H1 (cell line): Measurements from ENCODE around the gene STIM1. TPM values are rescaled to one million over a fixed set of nuclear protein-coding genes. Genes with fewer than 3 reads are reported as not detected.
A peak's percentile ranks its signal among the peaks of the same experiment; 100 is the strongest.

Experiments
- CTCF ChIA-PET: fragments of 300-600 bp; sonication (Branson Sonifier 250); formaldehyde crosslinking; loops from one replicate; lab custom pipeline; 2021; ENCODE audit not compliant: partially characterized antibody; lab: Charles Lee
- POLR2A ChIA-PET: fragments of 300-600 bp; sonication (Branson Sonifier 250); formaldehyde crosslinking; loops from one replicate; lab custom pipeline; 2021; ENCODE audit warnings: inconsistent platforms; ENCODE audit not compliant: partially characterized antibody; lab: Charles Lee
- DNase-seq, 2 experiments: peaks; one replicate each; pipeline versions ENCODE4 v3.0.0 to v3.0.0-alpha.2; 2010 to 2022; ENCODE audit warnings: low spot score in 2 of 2, low read depth in 1 of 2, mixed read lengths in 1 of 2
- FAIRE-seq: peaks from 2 replicates; lab custom pipeline; 2011; peaks lifted over from hg19 to GRCh38; lab: Jason Lieb, UNC
- H2AFZ ChIP-seq: 2 replicates; pipeline ENCODE4 v1.8.1; 2012; ENCODE audit warnings: low read length, inconsistent platforms
- H2AK5ac ChIP-seq: 2 replicates; pipeline ENCODE4 v1.6.1; 2013; ENCODE audit warnings: low read depth, low read length
- H2BK120ac ChIP-seq: replicated peaks from 2 replicates; pipeline ENCODE3; 2013; ENCODE audit warnings: low read depth, low read length, inconsistent platforms
- H2BK12ac ChIP-seq: 2 replicates; pipeline ENCODE4 v1.6.1; 2013; ENCODE audit warnings: low read depth, low read length
- H2BK15ac ChIP-seq: 2 replicates; pipeline ENCODE4 v1.6.1; 2013; ENCODE audit warnings: low read length
- H2BK20ac ChIP-seq: 2 replicates; pipeline ENCODE4 v1.6.1; 2013; ENCODE audit warnings: low read length
- H2BK5ac ChIP-seq: 2 replicates; pipeline ENCODE4 v1.6.1; 2013; ENCODE audit warnings: low read depth, low read length
- H3K14ac ChIP-seq: 2 replicates; pipeline ENCODE4 v1.6.1; 2013; ENCODE audit warnings: inconsistent platforms; ENCODE audit not compliant: insufficient read length
- H3K18ac ChIP-seq: 2 replicates; pipeline ENCODE4 v1.6.1; 2013; ENCODE audit warnings: low read length; ENCODE audit errors: extremely low read depth
- H3K23ac ChIP-seq: 2 replicates; pipeline ENCODE4 v1.6.1; 2013; ENCODE audit warnings: inconsistent platforms; ENCODE audit not compliant: insufficient read length
- H3K23me2 ChIP-seq: 2 replicates; pipeline ENCODE4 v1.6.1; 2013; ENCODE audit warnings: low read depth, low read length
- H3K27ac ChIP-seq: 2 replicates; pipeline ENCODE4 v1.6.1; 2011; ENCODE audit warnings: low read depth, low read length, inconsistent platforms
- H3K27me3 ChIP-seq, 4 experiments: replicated peaks in 1 of 4; 1 replicate in 1 of 4; 2 replicates in 3 of 4; pipeline versions ENCODE4 v1.6.1 to v1.8.1; 2011 to 2013; ENCODE audit warnings: low read length in 3 of 4, mild to moderate bottlenecking in 3 of 4, inconsistent platforms in 2 of 4, mixed read lengths in 2 of 4, moderate library complexity in 1 of 4; ENCODE audit not compliant: control insufficient read depth in 3 of 4, insufficient read depth in 3 of 4; ENCODE audit errors: extremely low read depth in 1 of 4
- H3K36me3 ChIP-seq, 4 experiments: 2 replicates each; pipeline versions ENCODE4 v1.6.1 to v1.8.1; 2011 to 2013; ENCODE audit warnings: mild to moderate bottlenecking in 4 of 4, low read length in 3 of 4, moderate library complexity in 2 of 4, control low read depth in 1 of 4, inconsistent platforms in 1 of 4; ENCODE audit not compliant: insufficient read depth in 4 of 4, control insufficient read depth in 2 of 4
- H3K4ac ChIP-seq: replicated peaks from 2 replicates; pipeline ENCODE3; 2013; ENCODE audit warnings: low read length, low read depth, mixed read lengths, inconsistent platforms; ENCODE audit not compliant: insufficient read length
- H3K4me1 ChIP-seq, 4 experiments: replicated peaks in 1 of 4; 1 replicate in 1 of 4; 2 replicates in 3 of 4; pipeline versions ENCODE4 v1.6.1 to v1.8.1; 2011 to 2013; ENCODE audit warnings: low read length in 3 of 4, inconsistent platforms in 2 of 4, mixed read lengths in 1 of 4; ENCODE audit not compliant: insufficient read depth in 4 of 4, control insufficient read depth in 3 of 4
- H3K4me2 ChIP-seq, 2 experiments: 2 replicates each; pipeline versions ENCODE4 v1.6.1 to v1.8.1; 2011 to 2013; ENCODE audit warnings: low read depth in 2 of 2, low read length in 2 of 2, control low read depth in 1 of 2, inconsistent platforms in 1 of 2, mild to moderate bottlenecking in 1 of 2; ENCODE audit not compliant: insufficient read depth in 1 of 2
- H3K4me3 ChIP-seq, 4 experiments: fragments of 200-600, 300-600 bp in 1 of 4; sonication (generic), shearing (Covaris generic), sonication (Bioruptor Twin) in 1 of 4; 2 replicates each; pipeline versions ENCODE4 v1.5.1 to v1.8.1; 2011 to 2016; ENCODE audit warnings: low read length in 4 of 4, low read depth in 3 of 4, control low read depth in 2 of 4, inconsistent platforms in 2 of 4, mild to moderate bottlenecking in 2 of 4, mixed read lengths in 1 of 4, moderate library complexity in 1 of 4; ENCODE audit not compliant: insufficient read depth in 2 of 4; ENCODE audit errors: extremely low read depth in 1 of 4
- H3K56ac ChIP-seq: replicated peaks from 2 replicates; pipeline ENCODE3; 2013; ENCODE audit warnings: low read depth, mild to moderate bottlenecking, mixed read lengths, low read length, inconsistent platforms; ENCODE audit not compliant: insufficient read length
- H3K79me1 ChIP-seq: 2 replicates; pipeline ENCODE4 v1.6.1; 2013; ENCODE audit warnings: low read depth, low read length, control low read depth
- H3K79me2 ChIP-seq, 2 experiments: 2 replicates each; pipeline versions ENCODE4 v1.6.1 to v1.8.1; 2012 to 2013; ENCODE audit warnings: low read length in 2 of 2, mild to moderate bottlenecking in 2 of 2, inconsistent platforms in 1 of 2; ENCODE audit not compliant: insufficient read depth in 2 of 2, control insufficient read depth in 1 of 2
- H3K9ac ChIP-seq, 4 experiments: replicated peaks in 1 of 4; 1 replicate in 1 of 4; 2 replicates in 3 of 4; pipeline versions ENCODE4 v1.6.1 to v1.8.1; 2011 to 2013; ENCODE audit warnings: low read depth in 3 of 4, low read length in 3 of 4, control low read depth in 2 of 4, mild to moderate bottlenecking in 2 of 4, moderate library complexity in 2 of 4, inconsistent platforms in 1 of 4; ENCODE audit errors: extremely low read depth in 1 of 4
- H3K9me3 ChIP-seq, 2 experiments: 2 replicates each; pipeline versions ENCODE4 v1.6.1 to v1.8.1; 2012 to 2013; ENCODE audit warnings: mild to moderate bottlenecking in 2 of 2, moderate library complexity in 2 of 2, control low read depth in 1 of 2, inconsistent platforms in 1 of 2, low read depth in 1 of 2, low read length in 1 of 2, mixed read lengths in 1 of 2; ENCODE audit not compliant: insufficient read depth in 2 of 2
- H4K20me1 ChIP-seq, 2 experiments: replicated peaks in 1 of 2; 2 replicates each; pipeline versions ENCODE3 to v1.8.1; 2011 to 2013; ENCODE audit warnings: inconsistent platforms in 2 of 2, low read length in 2 of 2, mild to moderate bottlenecking in 1 of 2; ENCODE audit not compliant: insufficient read depth in 2 of 2, control insufficient read depth in 1 of 2
- H4K5ac ChIP-seq: 2 replicates; pipeline ENCODE4 v1.6.1; 2013; ENCODE audit warnings: low read length, low read depth, mixed read lengths, inconsistent platforms; ENCODE audit not compliant: insufficient read length
- H4K8ac ChIP-seq: 2 replicates; pipeline ENCODE4 v1.8.0; 2013; ENCODE audit warnings: mild to moderate bottlenecking, moderate library complexity, low read length, inconsistent platforms; ENCODE audit not compliant: insufficient read depth; ENCODE audit errors: extremely low read depth
- H4K91ac ChIP-seq: replicated peaks from 2 replicates; pipeline ENCODE3; 2013; ENCODE audit warnings: low read length, mixed read lengths, inconsistent platforms; ENCODE audit not compliant: insufficient read length
- ATF3 ChIP-seq: IDR thresholded peaks from 2 replicates; pipeline ENCODE4 v1.6.1; 2011; ENCODE audit warnings: low read depth, mild to moderate bottlenecking, low read length; ENCODE audit not compliant: insufficient read depth
- CHD2 ChIP-seq: IDR thresholded peaks from 2 replicates; pipeline ENCODE4 v1.6.1; 2012; ENCODE audit warnings: low read length, improper control_type of control experiment
- E2F6 ChIP-seq: IDR thresholded peaks from 2 replicates; pipeline ENCODE4 v1.6.1; 2012; ENCODE audit warnings: inconsistent platforms
- EGR1 ChIP-seq: IDR thresholded peaks from 2 replicates; pipeline ENCODE4 v1.6.1; 2011; ENCODE audit warnings: low read depth, low read length, borderline replicate concordance
- GTF2F1 ChIP-seq: IDR thresholded peaks from 2 replicates; pipeline ENCODE4 v1.6.1; 2012; ENCODE audit warnings: low read depth, low read length, improper control_type of control experiment, borderline replicate concordance
- JUND ChIP-seq: IDR thresholded peaks from 2 replicates; pipeline ENCODE4 v1.6.1; 2011; ENCODE audit warnings: mild to moderate bottlenecking, improper control_type of control experiment, low read length
- PHF8 ChIP-seq: fragments of 200-600 bp; sonication (generic); conservative IDR thresholded peaks from 2 replicates; pipeline ENCODE4 v1.7.1; 2012; ENCODE audit warnings: low read depth, mild to moderate bottlenecking, inconsistent platforms, low read length, moderate library complexity
- SIN3A ChIP-seq, 2 experiments: IDR thresholded peaks in 1 of 2; conservative IDR thresholded peaks in 1 of 2; 2 replicates each; pipeline ENCODE4 v1.6.1; 2011 to 2012; ENCODE audit warnings: low read length in 2 of 2, improper control_type of control experiment in 1 of 2, low read depth in 1 of 2, mild to moderate bottlenecking in 1 of 2
- SP4 ChIP-seq: IDR thresholded peaks from 2 replicates; pipeline ENCODE4 v1.6.1; 2012; ENCODE audit warnings: low read length, inconsistent platforms
- TCF12 ChIP-seq: IDR thresholded peaks from 2 replicates; pipeline ENCODE4 v1.6.1; 2011; ENCODE audit warnings: low read depth, mild to moderate bottlenecking, low read length
- YY1 ChIP-seq: IDR thresholded peaks from 2 replicates; pipeline ENCODE4 v1.6.1; 2011; ENCODE audit warnings: low read depth, mild to moderate bottlenecking, low read length
- ZNF274 ChIP-seq: IDR thresholded peaks from 2 replicates; pipeline ENCODE4 v1.7.0; 2012; ENCODE audit warnings: low read length, borderline replicate concordance; ENCODE audit errors: extremely low read depth
- WGBS, 2 experiments: shearing (Covaris generic) in 1 of 2; methylation state at CpG; one replicate each; pipeline versions ENCODE4 v1.1.6 to v1.1.7; 2013 to 2015; ENCODE audit warnings: low lambda C conversion rate in 2 of 2, mixed read lengths in 2 of 2, inconsistent platforms in 1 of 2, low coverage in 1 of 2, missing lambda C conversion rate in 1 of 2; ENCODE audit not compliant: insufficient replicate concordance in 2 of 2, insufficient coverage in 1 of 2, insufficient read length in 1 of 2; ENCODE audit errors: extremely low coverage in 1 of 2, missing lambda C conversion rate in 1 of 2; 5-methylcytosine and 5-hydroxymethylcytosine counted together
- polyA plus RNA-seq, 7 experiments: library from polyadenylated mRNA; depleted of rRNA in 3 of 7; stranded (reverse) in 5 of 7; unstranded in 2 of 7; fragments of >200 nt in 5 of 7; fragments of 200-250 nt in 2 of 7; gene quantifications; 1 replicate in 5 of 7; 2 replicates in 1 of 7; 4 replicates in 1 of 7; pipeline versions ENCODE4 v1.2.1 to v1.2.3, GENCODE V29; 2011 to 2013; ENCODE audit warnings: missing spikeins in 2 of 7, mixed read lengths in 2 of 7
- total RNA-seq: library from RNA; stranded (reverse); fragmentation: NEBNext Ultra II Directional; extraction: Animal tissue kit (Norgen Biotek cat#: 25700); gene quantifications from 2 replicates; pipeline ENCODE4 v1.2.1, GENCODE V29; 2021

Gene STIM1
- total and polyA plus RNA-seq, 2 of the 8 experiments (the other 6 are each of a cell fraction or from before 2014, with no cell fraction given): 11.1 to 12.2 TPM

DNA sequence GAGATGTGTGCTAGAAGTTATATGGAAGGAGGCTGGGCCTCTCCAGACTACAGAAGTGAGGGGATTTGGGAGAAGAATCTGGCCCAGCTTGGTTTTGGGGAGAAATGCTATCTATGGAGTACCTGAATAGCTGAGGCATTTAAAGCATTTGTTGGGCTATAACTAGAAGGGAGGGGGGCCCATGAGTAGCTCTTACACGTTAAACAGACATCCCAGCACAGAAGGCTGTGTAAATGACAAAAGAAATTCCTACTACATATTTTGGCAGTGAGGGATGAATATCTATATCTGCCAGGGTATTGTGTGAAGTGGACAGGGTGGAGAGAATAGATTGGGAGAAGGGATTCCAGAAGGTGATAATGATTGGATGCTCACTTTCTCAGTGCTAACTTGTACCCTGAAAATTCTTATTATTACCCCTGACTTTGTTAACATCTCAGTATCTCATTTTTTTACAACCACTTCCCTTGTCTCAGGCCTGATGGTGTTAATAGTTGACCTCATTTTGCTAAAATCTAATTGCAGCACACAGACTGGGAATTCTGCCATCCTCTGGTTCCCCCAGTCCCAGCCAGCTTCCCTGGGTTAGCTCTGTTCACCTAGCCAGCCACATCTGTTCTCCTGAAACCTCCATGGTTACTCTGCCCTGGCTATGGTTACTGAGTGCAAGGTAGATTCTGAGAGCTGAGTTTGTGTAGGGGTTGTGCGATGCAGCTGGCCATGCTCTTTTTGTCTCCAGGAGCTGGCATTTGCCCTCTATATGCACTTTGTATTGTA, 210.3 kb downstream of the STIM1 start:
- H3K9me3 ChIP-seq: no peaks in the 10 kb centered on the region
- no peaks in the 10 kb centered on the region for H3K36me3 ChIP-seq
- H3K27me3 ChIP-seq: no peaks in the 10 kb centered on the region
- H3K9ac ChIP-seq: no peak overlapping the region
- no peaks in the 10 kb centered on the region for H4K20me1 ChIP-seq
- no peak overlapping the region for H3K4me3 ChIP-seq
- H3K27ac ChIP-seq: no peak overlapping the region
- FAIRE-seq (no peak), DNase-seq (peak in 1 of 2 experiments; percentile 2)
- ChIA-PET CTCF (interaction anchor here (0.7 to 13.4 kb wide), 9 partner anchors 9 to 258 kb away, joined by 3 to 422 read pairs (median 4); partner anchors contain the start of genes PGAP2, RHOG and STIM1), POLR2A (interaction anchor here (0.7 kb wide), 1 partner anchor 548 kb away, joined by 3 read pairs; no protein-coding TSS in a partner anchor)
- no peak overlapping the region for H3K4ac ChIP-seq
- no peak overlapping the region for H3K23ac ChIP-seq
- no peaks in the 10 kb centered on the region; the same call in 1 of the 2 replicates for H3K23me2 ChIP-seq
- H3K14ac ChIP-seq: no peak overlapping the region
- no peak overlapping the region for H2AFZ ChIP-seq
- H3K18ac ChIP-seq: no peak overlapping the region
- H2BK20ac ChIP-seq: no peak overlapping the region
- no peak overlapping the region for H2BK15ac ChIP-seq
- no peak overlapping the region for H4K8ac ChIP-seq
- H3K4me2 ChIP-seq: no peak overlapping the region
- no peak overlapping the region for H2BK12ac ChIP-seq
- no peak overlapping the region for H2AK5ac ChIP-seq
- no peak overlapping the region for H3K56ac ChIP-seq
- H3K4me1 ChIP-seq: no peaks in the 10 kb centered on the region
- no peaks in the 10 kb centered on the region for H3K79me2 ChIP-seq
- H2BK5ac ChIP-seq: no peak overlapping the region
- H3K79me1 ChIP-seq: no peaks in the 10 kb centered on the region
- H4K5ac ChIP-seq: no peak overlapping the region
- no peak overlapping the region for H2BK120ac ChIP-seq
- no peak overlapping the region for H4K91ac ChIP-seq
- 63% methylated on average over 2 of the region's 2 CpGs; no CpG with 5 or more reads in 1 of the 2 experiments for WGBS, 2 experiments
- no peak for TF ChIP-seq CHD2
- no peak for TF ChIP-seq PHF8
- TF ChIP-seq ZNF274: no peak
- TF ChIP-seq SP4: no peak
- no peak for TF ChIP-seq SIN3A (conservative IDR thresholded peaks at IDR 0.05 in 1 of 2, IDR thresholded peaks at IDR 0.05 in 1 of 2; ENCODE audit: low read depth in 1 of 2, low read length in 2 of 2)
- TF ChIP-seq E2F6: no peak
- TF ChIP-seq ATF3: no peak
- TF ChIP-seq JUND: no peak
- TF ChIP-seq TCF12: no peak
- TF ChIP-seq GTF2F1: no peak
- TF ChIP-seq EGR1: no peak
- no peak for TF ChIP-seq YY1
